HEK293 (cell line): Measurements from ENCODE around the gene VRK1.

Source experiments
- CTCF ChIA-PET: fragments of 350-600 bp; formaldehyde crosslinking; extraction: SDS; loops from one replicate; lab custom pipeline; 2021; ENCODE audit warnings: antibody characterized with exemption; lab: Yijun Ruan, JAX
- POLR2A ChIA-PET: fragments of 300-600 bp; formaldehyde crosslinking; extraction: SDS; loops from one replicate; lab custom pipeline; 2020; ENCODE audit warnings: antibody characterized with exemption, inconsistent platforms; lab: Yijun Ruan, JAX
- H3K27ac ChIP-seq: fragments of 200-500 bp; sonication (Bioruptor generic); 2 replicates; pipeline ENCODE4 v1.5.1; 2014; ENCODE audit warnings: low read depth, low read length, control low read depth, inconsistent platforms; ENCODE audit errors: extremely low read depth
- H3K36me3 ChIP-seq, 2 experiments: fragments of 200-500 bp in 1 of 2; sonication (Bioruptor generic) in 1 of 2; 1 replicate in 1 of 2; 2 replicates in 1 of 2; pipeline ENCODE4 v1.5.1; 2014 to 2017; ENCODE audit warnings: inconsistent platforms in 2 of 2, low read length in 2 of 2; ENCODE audit not compliant: control insufficient read depth in 2 of 2, insufficient read depth in 1 of 2
- H3K4me1 ChIP-seq: fragments of 200-500 bp; sonication (Bioruptor generic); 2 replicates; pipeline ENCODE4 v1.5.1; 2014; ENCODE audit warnings: mild to moderate bottlenecking, low read length, inconsistent platforms; ENCODE audit not compliant: control insufficient read depth, insufficient read depth
- H3K4me3 ChIP-seq: 2 replicates; pipeline ENCODE4 v1.5.1; 2011; ENCODE audit warnings: low read depth, mild to moderate bottlenecking, control low read depth, low read length, moderate library complexity
- H3K9me3 ChIP-seq: fragments of 200-500 bp; sonication (Bioruptor generic); 2 replicates; pipeline ENCODE4 v1.5.1; 2014; ENCODE audit warnings: low read depth, low read length, inconsistent platforms; ENCODE audit not compliant: control insufficient read depth, insufficient read depth
- EGR2 ChIP-seq: fragments of 450-650 bp; formaldehyde crosslinking; IDR thresholded peaks from 2 replicates; pipeline ENCODE4 v1.5.1; 2016; ENCODE audit warnings: low read depth, missing biosample characterization, missing genetic modification characterization
- GLI2 ChIP-seq: fragments of 450-650 bp; formaldehyde crosslinking; IDR thresholded peaks from 2 replicates; pipeline ENCODE4; 2017; ENCODE audit warnings: missing biosample characterization, missing genetic modification characterization, low read depth, borderline replicate concordance
- KLF10 ChIP-seq: fragments of 450-650 bp; IDR thresholded peaks from 2 replicates; pipeline ENCODE4 v1.5.1; 2018; ENCODE audit warnings: missing biosample characterization, mild to moderate bottlenecking, missing genetic modification characterization
- ZBTB11 ChIP-seq: fragments of 450-650 bp; formaldehyde crosslinking; conservative IDR thresholded peaks from 2 replicates; pipeline ENCODE4 v1.5.1; 2016; ENCODE audit warnings: low read depth, missing biosample characterization, missing genetic modification characterization
- ZFHX2 ChIP-seq: fragments of 450-650 bp; formaldehyde crosslinking; conservative IDR thresholded peaks from 2 replicates; pipeline ENCODE4 v1.5.1; 2016; ENCODE audit warnings: missing biosample characterization, missing genetic modification characterization
- ZNF214 ChIP-seq: fragments of 450-650 bp; formaldehyde crosslinking; IDR thresholded peaks from 2 replicates; pipeline ENCODE4 v1.5.1; 2017; ENCODE audit warnings: missing biosample characterization, mild to moderate bottlenecking, missing genetic modification characterization, borderline replicate concordance
- ZNF248 ChIP-seq: fragments of 450-650 bp; formaldehyde crosslinking; IDR thresholded peaks from 2 replicates; pipeline ENCODE4 v1.5.1; 2017; ENCODE audit warnings: missing biosample characterization, missing genetic modification characterization
- ZNF302 ChIP-seq: fragments of 450-650 bp; formaldehyde crosslinking; IDR thresholded peaks from 2 replicates; pipeline ENCODE4 v1.5.1; 2016; ENCODE audit warnings: missing biosample characterization, missing genetic modification characterization, low read depth
- ZNF37A ChIP-seq: fragments of 450-650 bp; IDR thresholded peaks from 2 replicates; pipeline ENCODE4 v1.5.1; 2018; ENCODE audit warnings: missing biosample characterization, missing genetic modification characterization
- ZNF529 ChIP-seq: fragments of 450-650 bp; formaldehyde crosslinking; IDR thresholded peaks from 2 replicates; pipeline ENCODE4 v1.5.1; 2017; ENCODE audit warnings: missing genetic modification characterization, missing biosample characterization; ENCODE audit not compliant: insufficient replicate concordance
- ZNF560 ChIP-seq: fragments of 450-650 bp; formaldehyde crosslinking; IDR thresholded peaks from 2 replicates; pipeline ENCODE4 v1.5.1; 2017; ENCODE audit warnings: missing biosample characterization, missing genetic modification characterization, borderline replicate concordance
- ZNF692 ChIP-seq: fragments of 450-650 bp; formaldehyde crosslinking; IDR thresholded peaks from 2 replicates; pipeline ENCODE4 v1.5.1; 2016; ENCODE audit warnings: missing biosample characterization, missing genetic modification characterization
- ZNF701 ChIP-seq: fragments of 450-650 bp; formaldehyde crosslinking; IDR thresholded peaks from 2 replicates; pipeline ENCODE4 v1.5.1; 2016; ENCODE audit warnings: missing biosample characterization, missing genetic modification characterization
- TF ChIP-seq, protein P1 (sequence below): fragments of 450-650 bp; IDR thresholded peaks from 2 replicates; pipeline ENCODE4 v1.5.1; 2018; ENCODE audit warnings: missing biosample characterization, mild to moderate bottlenecking, missing genetic modification characterization
- TF ChIP-seq, protein P2 (sequence below): fragments of 450-650 bp; formaldehyde crosslinking; IDR thresholded peaks from 2 replicates; pipeline ENCODE4 v1.5.1; 2016; ENCODE audit warnings: missing biosample characterization, missing genetic modification characterization
- TF ChIP-seq, protein P3 (sequence below): fragments of 450-650 bp; formaldehyde crosslinking; IDR thresholded peaks from 2 replicates; pipeline ENCODE4 v1.5.1; 2016; ENCODE audit warnings: missing biosample characterization, missing genetic modification characterization
- TF ChIP-seq, protein P4 (sequence below): fragments of 450-650 bp; formaldehyde crosslinking; IDR thresholded peaks from 2 replicates; pipeline ENCODE4 v1.5.1; 2016; ENCODE audit warnings: missing biosample characterization, missing genetic modification characterization, low read depth

VRK1 gene

GRCh38 chr14:96793547-96793946, 3.6 kb upstream of the VRK1 start:
- H3K27ac ChIP-seq = no peak overlapping the region
- CTCF ChIA-PET = no interaction called here
- POLR2A ChIA-PET = no interaction called here
- no peaks in the 10 kb centered on the region for H3K36me3 ChIP-seq
- H3K4me3 ChIP-seq = no peak overlapping the region
- H3K4me1 ChIP-seq = no peaks in the 10 kb centered on the region
- TF ChIP-seq ZNF248 (no peak), ZNF37A (no peak), ZNF692 (tag by site-specific recombination) (no peak), GLI2 (no peak), ZNF529 (tag by site-specific recombination) (no peak), KLF10 (tag by site-specific recombination) (no peak), ZNF214 (tag by site-specific recombination) (no peak), ZNF701 (tag by site-specific recombination) (no peak), ZNF560 (tag by site-specific recombination) (no peak)
- TF ChIP-seq, protein P1, sequence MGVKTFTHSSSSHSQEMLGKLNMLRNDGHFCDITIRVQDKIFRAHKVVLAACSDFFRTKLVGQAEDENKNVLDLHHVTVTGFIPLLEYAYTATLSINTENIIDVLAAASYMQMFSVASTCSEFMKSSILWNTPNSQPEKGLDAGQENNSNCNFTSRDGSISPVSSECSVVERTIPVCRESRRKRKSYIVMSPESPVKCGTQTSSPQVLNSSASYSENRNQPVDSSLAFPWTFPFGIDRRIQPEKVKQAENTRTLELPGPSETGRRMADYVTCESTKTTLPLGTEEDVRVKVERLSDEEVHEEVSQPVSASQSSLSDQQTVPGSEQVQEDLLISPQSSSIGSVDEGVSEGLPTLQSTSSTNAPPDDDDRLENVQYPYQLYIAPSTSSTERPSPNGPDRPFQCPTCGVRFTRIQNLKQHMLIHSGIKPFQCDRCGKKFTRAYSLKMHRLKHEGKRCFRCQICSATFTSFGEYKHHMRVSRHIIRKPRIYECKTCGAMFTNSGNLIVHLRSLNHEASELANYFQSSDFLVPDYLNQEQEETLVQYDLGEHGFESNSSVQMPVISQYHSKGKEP = no peak
- TF ChIP-seq, protein P2, sequence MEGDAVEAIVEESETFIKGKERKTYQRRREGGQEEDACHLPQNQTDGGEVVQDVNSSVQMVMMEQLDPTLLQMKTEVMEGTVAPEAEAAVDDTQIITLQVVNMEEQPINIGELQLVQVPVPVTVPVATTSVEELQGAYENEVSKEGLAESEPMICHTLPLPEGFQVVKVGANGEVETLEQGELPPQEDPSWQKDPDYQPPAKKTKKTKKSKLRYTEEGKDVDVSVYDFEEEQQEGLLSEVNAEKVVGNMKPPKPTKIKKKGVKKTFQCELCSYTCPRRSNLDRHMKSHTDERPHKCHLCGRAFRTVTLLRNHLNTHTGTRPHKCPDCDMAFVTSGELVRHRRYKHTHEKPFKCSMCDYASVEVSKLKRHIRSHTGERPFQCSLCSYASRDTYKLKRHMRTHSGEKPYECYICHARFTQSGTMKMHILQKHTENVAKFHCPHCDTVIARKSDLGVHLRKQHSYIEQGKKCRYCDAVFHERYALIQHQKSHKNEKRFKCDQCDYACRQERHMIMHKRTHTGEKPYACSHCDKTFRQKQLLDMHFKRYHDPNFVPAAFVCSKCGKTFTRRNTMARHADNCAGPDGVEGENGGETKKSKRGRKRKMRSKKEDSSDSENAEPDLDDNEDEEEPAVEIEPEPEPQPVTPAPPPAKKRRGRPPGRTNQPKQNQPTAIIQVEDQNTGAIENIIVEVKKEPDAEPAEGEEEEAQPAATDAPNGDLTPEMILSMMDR (tag by site-specific recombination) = no peak
- no peaks in the 10 kb centered on the region for H3K9me3 ChIP-seq

DNA sequence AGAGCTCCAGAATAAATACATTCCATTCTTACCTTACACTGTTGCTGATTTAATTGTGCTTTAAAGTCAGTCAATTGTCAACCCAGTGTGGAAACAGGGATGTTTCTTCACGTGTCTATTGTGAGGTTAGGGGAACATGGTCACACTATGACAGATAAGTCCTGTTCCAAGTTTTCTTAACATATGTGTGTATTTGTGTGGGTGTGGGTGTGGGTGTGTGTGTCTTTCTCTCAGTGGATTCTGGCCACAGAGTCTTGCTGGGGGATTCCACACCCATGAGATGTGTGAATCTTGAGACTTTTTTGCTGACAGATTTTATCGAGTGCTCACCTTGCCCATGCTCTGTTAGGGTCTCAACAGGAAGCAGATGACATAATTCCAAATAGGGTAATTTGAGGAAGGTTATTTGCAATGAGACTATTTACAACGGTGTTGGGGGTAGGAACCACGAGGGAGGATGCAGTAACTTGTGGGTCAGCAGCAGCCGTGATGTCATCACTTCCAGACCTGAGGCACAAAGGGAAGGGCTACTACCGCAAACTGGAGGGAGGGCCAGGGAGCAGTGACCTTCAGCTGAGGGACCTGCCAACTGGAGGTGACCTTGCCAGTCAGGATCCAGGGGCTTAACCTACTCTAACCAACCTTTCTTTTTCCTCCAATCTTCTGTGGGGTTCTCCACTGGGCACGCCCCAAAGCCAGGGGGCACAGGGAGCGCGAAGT, 1.9 kb upstream of the VRK1 start:
- H3K4me3 ChIP-seq = no peak overlapping the region
- POLR2A ChIA-PET = no interaction called here
- peak; percentile 35; the same call in 1 of the 2 replicates for TF ChIP-seq EGR2 (tag by site-specific recombination)
- TF ChIP-seq, protein P3, sequence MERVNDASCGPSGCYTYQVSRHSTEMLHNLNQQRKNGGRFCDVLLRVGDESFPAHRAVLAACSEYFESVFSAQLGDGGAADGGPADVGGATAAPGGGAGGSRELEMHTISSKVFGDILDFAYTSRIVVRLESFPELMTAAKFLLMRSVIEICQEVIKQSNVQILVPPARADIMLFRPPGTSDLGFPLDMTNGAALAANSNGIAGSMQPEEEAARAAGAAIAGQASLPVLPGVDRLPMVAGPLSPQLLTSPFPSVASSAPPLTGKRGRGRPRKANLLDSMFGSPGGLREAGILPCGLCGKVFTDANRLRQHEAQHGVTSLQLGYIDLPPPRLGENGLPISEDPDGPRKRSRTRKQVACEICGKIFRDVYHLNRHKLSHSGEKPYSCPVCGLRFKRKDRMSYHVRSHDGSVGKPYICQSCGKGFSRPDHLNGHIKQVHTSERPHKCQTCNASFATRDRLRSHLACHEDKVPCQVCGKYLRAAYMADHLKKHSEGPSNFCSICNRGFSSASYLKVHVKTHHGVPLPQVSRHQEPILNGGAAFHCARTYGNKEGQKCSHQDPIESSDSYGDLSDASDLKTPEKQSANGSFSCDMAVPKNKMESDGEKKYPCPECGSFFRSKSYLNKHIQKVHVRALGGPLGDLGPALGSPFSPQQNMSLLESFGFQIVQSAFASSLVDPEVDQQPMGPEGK (tag by site-specific recombination) = 0 out of 2 replicates have a peak, but pooled peaks have one; percentile 22
- TF ChIP-seq, protein P4, sequence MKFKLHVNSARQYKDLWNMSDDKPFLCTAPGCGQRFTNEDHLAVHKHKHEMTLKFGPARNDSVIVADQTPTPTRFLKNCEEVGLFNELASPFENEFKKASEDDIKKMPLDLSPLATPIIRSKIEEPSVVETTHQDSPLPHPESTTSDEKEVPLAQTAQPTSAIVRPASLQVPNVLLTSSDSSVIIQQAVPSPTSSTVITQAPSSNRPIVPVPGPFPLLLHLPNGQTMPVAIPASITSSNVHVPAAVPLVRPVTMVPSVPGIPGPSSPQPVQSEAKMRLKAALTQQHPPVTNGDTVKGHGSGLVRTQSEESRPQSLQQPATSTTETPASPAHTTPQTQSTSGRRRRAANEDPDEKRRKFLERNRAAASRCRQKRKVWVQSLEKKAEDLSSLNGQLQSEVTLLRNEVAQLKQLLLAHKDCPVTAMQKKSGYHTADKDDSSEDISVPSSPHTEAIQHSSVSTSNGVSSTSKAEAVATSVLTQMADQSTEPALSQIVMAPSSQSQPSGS (tag by site-specific recombination) = peak; percentile 80; the same call in 1 of the 2 replicates
- no peak for TF ChIP-seq ZBTB11 (tag by site-specific recombination)
- TF ChIP-seq ZFHX2 (tag by site-specific recombination) = peak; percentile 73
- TF ChIP-seq ZNF302 (tag by site-specific recombination) = no peak
- TF ChIP-seq, all 188 proteins: peak for 4
- H3K4me1 ChIP-seq = peaks cover 6% of the 10 kb centered on the region; the same call in 1 of the 2 replicates
- no peak overlapping the region for H3K27ac ChIP-seq
- CTCF ChIA-PET = no interaction called here
- H3K9me3 ChIP-seq = no peaks in the 10 kb centered on the region
- H3K36me3 ChIP-seq = no peaks in the 10 kb centered on the region
